K562 (cell line): Measurements from ENCODE around the gene SHISA5. TPM values are rescaled to one million over a fixed set of nuclear protein-coding genes. Genes with fewer than 3 reads are reported as not detected.
A peak's percentile ranks its signal among the peaks of the same experiment; 100 is the strongest.

Experiments used
- ETS2 ChIP-seq: IDR thresholded peaks from 2 replicates; pipeline ENCODE4 v1.6.1; 2016; ENCODE audit warnings: borderline replicate concordance, missing genetic modification characterization, mild to moderate bottlenecking, moderate library complexity, missing compliant biosample characterization; ENCODE audit not compliant: poor library complexity, severe bottlenecking
- FOXA1 ChIP-seq: fragments of 450-650 bp; IDR thresholded peaks from 2 replicates; pipeline ENCODE4 v1.6.1; 2016; ENCODE audit warnings: mild to moderate bottlenecking, borderline replicate concordance
- FOXM1 ChIP-seq, 2 experiments: fragments of 450-650 bp in 1 of 2; sonication (generic) in 1 of 2; formaldehyde crosslinking in 1 of 2; IDR thresholded peaks; 2 replicates each; pipeline versions ENCODE4 v1.6.1 to v1.9.0; 2017 to 2022; ENCODE audit warnings: low read depth in 2 of 2, mild to moderate bottlenecking in 2 of 2, missing genetic modification reagents in 1 of 2, moderate library complexity in 1 of 2
- GABPA ChIP-seq: fragments of 200-800 bp; sonication (Bioruptor generic); conservative IDR thresholded peaks from 2 replicates; pipeline ENCODE4 v1.6.1; 2016; ENCODE audit warnings: low read depth, missing genetic modification characterization, missing compliant biosample characterization
- HINFP ChIP-seq: fragments of 450-650 bp; conservative IDR thresholded peaks from 2 replicates; pipeline ENCODE4 v1.6.1; 2016; ENCODE audit warnings: missing genetic modification characterization, low read depth, mild to moderate bottlenecking, control low read depth, missing compliant biosample characterization
- HMG20A ChIP-seq: fragments of 450-650 bp; formaldehyde crosslinking; conservative IDR thresholded peaks from 2 replicates; pipeline ENCODE4 v1.4.0; 2020; ENCODE audit warnings: mild to moderate bottlenecking, mixed read lengths
- MAZ ChIP-seq, 2 experiments: fragments of 450-650 bp in 1 of 2; sonication (generic) in 1 of 2; formaldehyde crosslinking; IDR thresholded peaks in 1 of 2; conservative IDR thresholded peaks in 1 of 2; 2 replicates each; pipeline versions ENCODE4 v1.4.0 to v1.5.0; 2020; ENCODE audit warnings: mild to moderate bottlenecking in 1 of 2, missing genetic modification reagents in 1 of 2
- MYC ChIP-seq, 2 experiments: fragments of 250-450 bp in 1 of 2; sonication (Bioruptor Pico) in 1 of 2; IDR thresholded peaks; 2 replicates each; pipeline versions ENCODE4 v1.5.1 to v1.6.1; 2012 to 2021; ENCODE audit warnings: low read depth in 2 of 2, borderline replicate concordance in 1 of 2, improper control_type of control experiment in 1 of 2, low read length in 1 of 2, mild to moderate bottlenecking in 1 of 2, moderate library complexity in 1 of 2
- PPARD ChIP-seq: fragments of 250-450 bp; sonication (Bioruptor Pico); IDR thresholded peaks from 2 replicates; pipeline ENCODE4 v1.8.0; 2022; ENCODE audit warnings: inconsistent platforms, mild to moderate bottlenecking, moderate library complexity
- RBFOX2 ChIP-seq: fragments of 200-400 bp; formaldehyde crosslinking; IDR thresholded peaks from 2 replicates; pipeline ENCODE4 v1.6.1; 2017; ENCODE audit warnings: low read depth, mild to moderate bottlenecking, low read length, moderate library complexity
- SMARCA4 ChIP-seq: fragments of 450-650 bp; IDR thresholded peaks from 2 replicates; pipeline ENCODE4 v1.6.1; 2016
- SREBF1 ChIP-seq: fragments of 150-350 bp; IDR thresholded peaks from 2 replicates; pipeline ENCODE4 v1.6.1; 2014; ENCODE audit warnings: antibody characterized with exemption, low read depth, low read length, borderline replicate concordance
- TAF7 ChIP-seq: fragments of 450-650 bp; IDR thresholded peaks from 2 replicates; pipeline ENCODE4 v1.6.1; 2016; ENCODE audit warnings: missing genetic modification characterization, missing compliant biosample characterization
- XRCC3 ChIP-seq: fragments of 450-650 bp; IDR thresholded peaks from 2 replicates; pipeline ENCODE4 v1.6.1; 2017; ENCODE audit warnings: mild to moderate bottlenecking, moderate library complexity
- ZBED1 ChIP-seq: IDR thresholded peaks from 2 replicates; pipeline ENCODE4 v1.6.1; 2014
- ZNF263 ChIP-seq: sonication (generic); formaldehyde crosslinking; IDR thresholded peaks from 2 replicates; pipeline ENCODE4 v1.8.0; 2022; ENCODE audit warnings: mild to moderate bottlenecking, missing genetic modification reagents, borderline replicate concordance
- ZNF354B ChIP-seq: fragments of 250-450 bp; sonication (Bioruptor Pico); IDR thresholded peaks from 2 replicates; pipeline ENCODE4 v1.4.0; 2020
- polyA plus RNA-seq, 8 experiments: library from polyadenylated mRNA; depleted of rRNA in 4 of 8; stranded (reverse) in 5 of 8; unstranded in 3 of 8; fragments of >200 nt; fragmentation: Nextera tagmentation in 2 of 8; fragmentation: Illumina TruSeq in 1 of 8; extraction: Ambion mirVana in 2 of 8; extraction: Trizol in 1 of 8; gene quantifications; 2 replicates each; pipeline versions ENCODE4 v1.2.1 to v1.2.3, GENCODE V29; 2011 to 2014; ENCODE audit warnings: inconsistent platforms in 1 of 8, missing spikeins in 1 of 8
- total RNA-seq, 7 experiments: library from RNA; depleted of rRNA in 6 of 7; stranded (reverse); fragments of >200 nt in 6 of 7; fragmentation: Illumina TruSeq in 2 of 7; extraction: Trizol in 2 of 7; gene quantifications; 2 replicates each; pipeline versions ENCODE4 v1.2.1 to v1.2.3, GENCODE V29; 2011 to 2021; ENCODE audit warnings: low replicate concordance in 1 of 7
- TF ChIP-seq, protein P1 (sequence below): fragments of 450-650 bp; formaldehyde crosslinking; IDR thresholded peaks from 2 replicates; pipeline ENCODE4 v1.4.0; 2020; ENCODE audit warnings: mild to moderate bottlenecking
- TF ChIP-seq, protein P2 (sequence below): sonication (generic); formaldehyde crosslinking; IDR thresholded peaks from 2 replicates; pipeline ENCODE4 v1.8.1; 2023; ENCODE audit warnings: mild to moderate bottlenecking, missing genetic modification reagents
- TF ChIP-seq, protein P3 (sequence below), 3 experiments: fragments of 200-800 bp in 1 of 3; sonication (Bioruptor generic) in 1 of 3; sonication (generic) in 1 of 3; formaldehyde crosslinking in 1 of 3; IDR thresholded peaks; 2 replicates each; pipeline versions ENCODE4 v1.6.1 to v1.8.0; 2016 to 2022; ENCODE audit warnings: mild to moderate bottlenecking in 2 of 3, missing compliant biosample characterization in 2 of 3, missing genetic modification characterization in 2 of 3, missing genetic modification reagents in 1 of 3

SHISA5 gene
- total and polyA plus RNA-seq, 9 of the 15 experiments (the other 6 are each of a cell fraction or from before 2014, with no cell fraction given), result 8.4 to 85.8 (median 56.1) TPM

GRCh38 chr3:48439820-48440589, 64.0 kb downstream of the SHISA5 start, which contains the start of the genes CCDC51 and TMA7 (continued):
- TF ChIP-seq FOXM1 (IDR thresholded peaks at IDR 0.05; ENCODE audit: low read depth) (no peak), FOXM1 (CRISPR knock-in tag; IDR thresholded peaks at IDR 0.05; ENCODE audit: low read depth) (0 out of 2 replicates have a peak, but pooled peaks have one; percentile 54), TAF7 (tag) (no peak), HINFP (tag) (no peak), SMARCA4 (0 out of 2 replicates have a peak, but pooled peaks have one; percentile 17), ZNF263 (peak; percentile 14; the same call in 1 of the 2 replicates), RBFOX2 (peak; percentile 95), ETS2 (tag) (no peak), PPARD (CRISPR knock-in tag) (no peak), MYC (IDR thresholded peaks at IDR 0.05; ENCODE audit: low read depth, low read length) (peak; percentile 28), MYC (CRISPR knock-in tag; IDR thresholded peaks at IDR 0.05; ENCODE audit: borderline replicate concordance, low read depth) (0 out of 2 replicates have a peak, but pooled peaks have one; percentile 51), GABPA (tag) (peak; percentile 96), ZNF354B (CRISPR knock-in tag) (no peak), ZBED1 (no peak), SREBF1 (no peak), HMG20A (no peak), MAZ (CRISPR knock-in tag; conservative IDR thresholded peaks at IDR 0.05 in 1 of 2, IDR thresholded peaks at IDR 0.05 in 1 of 2) (peak; percentile 56 to 72; a peak in 3 of 4 replicates), FOXA1 (no peak), XRCC3 (no peak)
- TF ChIP-seq, protein P1, sequence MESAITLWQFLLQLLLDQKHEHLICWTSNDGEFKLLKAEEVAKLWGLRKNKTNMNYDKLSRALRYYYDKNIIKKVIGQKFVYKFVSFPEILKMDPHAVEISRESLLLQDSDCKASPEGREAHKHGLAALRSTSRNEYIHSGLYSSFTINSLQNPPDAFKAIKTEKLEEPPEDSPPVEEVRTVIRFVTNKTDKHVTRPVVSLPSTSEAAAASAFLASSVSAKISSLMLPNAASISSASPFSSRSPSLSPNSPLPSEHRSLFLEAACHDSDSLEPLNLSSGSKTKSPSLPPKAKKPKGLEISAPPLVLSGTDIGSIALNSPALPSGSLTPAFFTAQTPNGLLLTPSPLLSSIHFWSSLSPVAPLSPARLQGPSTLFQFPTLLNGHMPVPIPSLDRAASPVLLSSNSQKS, result no peak
- TF ChIP-seq, protein P2, sequence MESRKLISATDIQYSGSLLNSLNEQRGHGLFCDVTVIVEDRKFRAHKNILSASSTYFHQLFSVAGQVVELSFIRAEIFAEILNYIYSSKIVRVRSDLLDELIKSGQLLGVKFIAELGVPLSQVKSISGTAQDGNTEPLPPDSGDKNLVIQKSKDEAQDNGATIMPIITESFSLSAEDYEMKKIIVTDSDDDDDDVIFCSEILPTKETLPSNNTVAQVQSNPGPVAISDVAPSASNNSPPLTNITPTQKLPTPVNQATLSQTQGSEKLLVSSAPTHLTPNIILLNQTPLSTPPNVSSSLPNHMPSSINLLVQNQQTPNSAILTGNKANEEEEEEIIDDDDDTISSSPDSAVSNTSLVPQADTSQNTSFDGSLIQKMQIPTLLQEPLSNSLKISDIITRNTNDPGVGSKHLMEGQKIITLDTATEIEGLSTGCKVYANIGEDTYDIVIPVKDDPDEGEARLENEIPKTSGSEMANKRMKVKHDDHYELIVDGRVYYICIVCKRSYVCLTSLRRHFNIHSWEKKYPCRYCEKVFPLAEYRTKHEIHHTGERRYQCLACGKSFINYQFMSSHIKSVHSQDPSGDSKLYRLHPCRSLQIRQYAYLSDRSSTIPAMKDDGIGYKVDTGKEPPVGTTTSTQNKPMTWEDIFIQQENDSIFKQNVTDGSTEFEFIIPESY, result no peak
- TF ChIP-seq, protein P3, sequence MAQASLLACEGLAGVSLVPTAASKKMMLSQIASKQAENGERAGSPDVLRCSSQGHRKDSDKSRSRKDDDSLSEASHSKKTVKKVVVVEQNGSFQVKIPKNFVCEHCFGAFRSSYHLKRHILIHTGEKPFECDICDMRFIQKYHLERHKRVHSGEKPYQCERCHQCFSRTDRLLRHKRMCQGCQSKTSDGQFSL (CRISPR knock-in tag; IDR thresholded peaks at IDR 0.05), result 0 out of 2 replicates have a peak, but pooled peaks have one; percentile 25
- TF ChIP-seq, protein P3 (tag; IDR thresholded peaks at IDR 0.05), result no peak
